ENCODE data around the gene RAB37. TPM values are rescaled to one million over a fixed set of nuclear protein-coding genes. Genes with fewer than 3 reads are reported as not detected.

RAB37 gene
- total and polyA plus RNA-seq, 2 of the 8 experiments (the other 6 are each of a cell fraction or from before 2014, with no cell fraction given) = 5.5 to 6.1 TPM

DNA sequence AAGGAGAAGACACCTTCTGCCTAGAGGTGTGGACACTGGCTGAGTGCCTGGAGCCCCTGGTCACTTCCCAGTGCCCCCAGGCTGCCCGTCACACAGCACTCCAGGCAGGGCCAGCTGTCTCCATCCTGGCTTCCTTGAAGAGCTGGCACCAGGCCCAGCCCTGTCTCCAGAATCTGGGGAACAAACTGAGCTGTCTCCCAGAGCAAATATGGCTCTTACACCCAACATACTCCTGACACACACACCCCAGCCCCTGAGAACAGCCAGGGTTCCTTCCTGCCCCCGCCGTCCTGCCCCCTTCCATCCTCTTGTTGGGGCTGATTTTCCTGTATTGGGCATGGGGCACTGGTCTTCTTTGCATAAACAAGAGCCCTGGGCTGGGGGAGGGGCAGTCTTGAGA is 20.4 kb downstream of the RAB37 start:
- Histone ChIP-seq H3K36me3 (ENCODE audit: control insufficient read depth in 2 of 4, insufficient read depth in 4 of 4, low read length in 3 of 4) (peaks cover 0 to 4% (median 0%) of the 10 kb centered on the region in 4 experiments; a peak in 1 of 8 replicates), H2BK15ac (ENCODE audit: low read length) (no peak overlapping the region), H2BK12ac (ENCODE audit: low read depth, low read length) (no peak overlapping the region), H2BK5ac (ENCODE audit: low read depth, low read length) (peak overlapping the region; percentile 73; the same call in 1 of the 2 replicates), H3K79me1 (ENCODE audit: low read depth, low read length) (peaks cover 32% of the 10 kb centered on the region), H3K14ac (ENCODE audit: insufficient read length) (no peak overlapping the region), H4K20me1 (replicated peaks in 1 of 2; ENCODE audit: control insufficient read depth in 1 of 2, insufficient read depth in 2 of 2, low read length in 2 of 2) (peaks cover 5 to 21% of the 10 kb centered on the region in 2 experiments), H2AFZ (ENCODE audit: low read length) (no peak overlapping the region), H3K79me2 (ENCODE audit: control insufficient read depth in 1 of 2, insufficient read depth in 2 of 2, low read length in 2 of 2) (peaks cover 0 to 78% of the 10 kb centered on the region in 2 experiments; a peak in 2 of 4 replicates), H3K9me3 (ENCODE audit: insufficient read depth in 2 of 2, low read depth in 1 of 2, low read length in 1 of 2) (no peaks in the 10 kb centered on the region), H3K4ac (replicated peaks; ENCODE audit: insufficient read length, low read depth, low read length) (no peak overlapping the region), H3K18ac (ENCODE audit: extremely low read depth, low read length) (no peak overlapping the region), H3K56ac (replicated peaks; ENCODE audit: insufficient read length, low read depth, low read length) (no peak overlapping the region), H4K5ac (ENCODE audit: insufficient read length, low read depth, low read length) (no peak overlapping the region), H4K91ac (replicated peaks; ENCODE audit: insufficient read length, low read length) (no peak overlapping the region), H3K4me2 (ENCODE audit: insufficient read depth in 1 of 2, low read depth in 2 of 2, low read length in 2 of 2) (no peak overlapping the region), H3K23me2 (ENCODE audit: low read depth, low read length) (no peaks in the 10 kb centered on the region), H3K27ac (ENCODE audit: low read depth, low read length) (no peak overlapping the region), H3K9ac (replicated peaks in 1 of 4; ENCODE audit: extremely low read depth in 1 of 4, low read depth in 3 of 4, low read length in 3 of 4) (no peak overlapping the region), H3K4me1 (replicated peaks in 1 of 4; ENCODE audit: control insufficient read depth in 3 of 4, insufficient read depth in 4 of 4, low read length in 3 of 4) (peaks cover 10 to 51% (median 42%) of the 10 kb centered on the region in 4 experiments), H4K8ac (ENCODE audit: extremely low read depth, insufficient read depth, low read length) (0 out of 2 replicates have a peak overlapping the region, but pooled peaks have one; percentile 15), H3K23ac (ENCODE audit: insufficient read length) (no peak overlapping the region), H2BK20ac (ENCODE audit: low read length) (no peak overlapping the region), H2AK5ac (ENCODE audit: low read depth, low read length) (no peak overlapping the region), H2BK120ac (replicated peaks; ENCODE audit: low read depth, low read length) (no peak overlapping the region), H3K27me3 (replicated peaks in 1 of 4; ENCODE audit: control insufficient read depth in 3 of 4, extremely low read depth in 1 of 4, insufficient read depth in 3 of 4, low read length in 3 of 4) (no peaks in the 10 kb centered on the region), H3K4me3 (ENCODE audit: extremely low read depth in 1 of 4, insufficient read depth in 2 of 4, low read depth in 3 of 4, low read length in 4 of 4) (no peak overlapping the region)
- 96% methylated on average over 3 of the region's 3 CpGs; no CpG with 5 or more reads in 1 of the 2 experiments for WGBS, 2 experiments (ENCODE audit: extremely low coverage in 1 of 2, insufficient coverage in 1 of 2, insufficient read length in 1 of 2, insufficient replicate concordance in 2 of 2, low coverage in 1 of 2, low lambda C conversion rate in 2 of 2, missing lambda C conversion rate in 1 of 2)
- no peak for DNase-seq (ENCODE audit: low read depth in 1 of 2, low spot score in 2 of 2)
- no peak for FAIRE-seq
- ChIA-PET CTCF (ENCODE audit: partially characterized antibody) (interaction anchor here (1.5 to 15.7 kb wide), 6 partner anchors 7 to 105 kb away, joined by 6 to 231 read pairs (median 49); partner anchors contain the start of genes NAT9 and RAB37), POLR2A (ENCODE audit: partially characterized antibody) (interaction anchor here (1.3 to 5.4 kb wide), 4 partner anchors 8 to 12 kb away, joined by 4 to 32 read pairs (median 8); partner anchors contain the start of gene NHERF1)
- no peak for TF ChIP-seq KDM1A (IDR thresholded peaks at IDR 0.05; ENCODE audit: borderline replicate concordance, low read length)
- TF ChIP-seq CREB1 (IDR thresholded peaks at IDR 0.05) = no peak
- TF ChIP-seq TEAD4 (IDR thresholded peaks at IDR 0.05; ENCODE audit: low read depth, low read length) = no peak
- TF ChIP-seq, protein P1, sequence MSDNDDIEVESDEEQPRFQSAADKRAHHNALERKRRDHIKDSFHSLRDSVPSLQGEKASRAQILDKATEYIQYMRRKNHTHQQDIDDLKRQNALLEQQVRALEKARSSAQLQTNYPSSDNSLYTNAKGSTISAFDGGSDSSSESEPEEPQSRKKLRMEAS (IDR thresholded peaks at IDR 0.05) = no peak
- no peak for TF ChIP-seq NRF1 (IDR thresholded peaks at IDR 0.05; ENCODE audit: low read depth, low read length)
- no peak for TF ChIP-seq TAF7 (optimal IDR thresholded peaks at IDR 0.05; ENCODE audit: borderline replicate concordance, low read depth, low read length)
- TF ChIP-seq RAD21 (IDR thresholded peaks at IDR 0.05 in 1 of 2, conservative IDR thresholded peaks at IDR 0.05 in 1 of 2; ENCODE audit: low read depth in 2 of 2, low read length in 2 of 2) = no peak
- TF ChIP-seq RFX5 (IDR thresholded peaks at IDR 0.05; ENCODE audit: borderline replicate concordance, low read depth, low read length) = no peak
- no peak for TF ChIP-seq RBBP5 (IDR thresholded peaks at IDR 0.05; ENCODE audit: borderline replicate concordance, low read depth, low read length)
- no peak for TF ChIP-seq CHD2 (IDR thresholded peaks at IDR 0.05; ENCODE audit: low read length)
- TF ChIP-seq ZNF274 (IDR thresholded peaks at IDR 0.05; ENCODE audit: borderline replicate concordance, extremely low read depth, low read length) = no peak
- TF ChIP-seq KDM5A (IDR thresholded peaks at IDR 0.05; ENCODE audit: low read length) = no peak
- no peak for TF ChIP-seq CHD1 (IDR thresholded peaks at IDR 0.05; ENCODE audit: low read depth, low read length)
- TF ChIP-seq BCL11A (IDR thresholded peaks at IDR 0.05; ENCODE audit: low read depth in 2 of 2, low read length in 2 of 2) = no peak

All from H1 (cell line).